Fibroblast of skin of abdomen (primary cell): ENCODE results near the gene LUZP1.

ENCODE experiments used
- DNase-seq: peaks from one replicate; pipeline ENCODE4 v3.0.0-alpha.2; 2013

LUZP1 gene

DNA sequence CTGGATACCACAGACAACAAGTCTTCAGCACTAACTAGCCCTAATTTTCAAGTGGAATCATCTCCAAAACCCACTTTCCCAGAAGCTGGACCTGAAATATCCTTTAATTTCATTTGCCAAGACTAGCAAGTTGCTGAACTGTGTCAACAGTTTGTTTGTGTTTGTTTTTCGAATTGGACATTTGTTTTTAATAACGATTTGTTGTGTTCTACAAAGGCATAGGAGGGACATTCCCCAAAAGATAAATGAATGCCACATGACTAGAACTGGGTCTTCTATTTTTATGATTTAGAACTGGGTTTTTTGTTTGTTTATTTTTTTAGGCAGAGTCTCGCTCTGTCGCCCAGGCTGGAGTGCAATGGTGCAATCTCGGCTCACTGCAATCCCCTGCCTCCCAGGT lies 17.9 kb downstream of the LUZP1 start:
- no peak for DNase-seq

GRCh38 chr1:23150125-23150524 lies 18.5 kb downstream of the LUZP1 start:
- DNase-seq = no peak

- no peak for DNase-seq
These were observed 19.5 kb downstream of the LUZP1 start for GRCh38 chr1:23149114-23149513.

- no peak for DNase-seq
These were observed 20.6 kb downstream of the LUZP1 start for GRCh38 chr1:23148084-23148483.

DNA sequence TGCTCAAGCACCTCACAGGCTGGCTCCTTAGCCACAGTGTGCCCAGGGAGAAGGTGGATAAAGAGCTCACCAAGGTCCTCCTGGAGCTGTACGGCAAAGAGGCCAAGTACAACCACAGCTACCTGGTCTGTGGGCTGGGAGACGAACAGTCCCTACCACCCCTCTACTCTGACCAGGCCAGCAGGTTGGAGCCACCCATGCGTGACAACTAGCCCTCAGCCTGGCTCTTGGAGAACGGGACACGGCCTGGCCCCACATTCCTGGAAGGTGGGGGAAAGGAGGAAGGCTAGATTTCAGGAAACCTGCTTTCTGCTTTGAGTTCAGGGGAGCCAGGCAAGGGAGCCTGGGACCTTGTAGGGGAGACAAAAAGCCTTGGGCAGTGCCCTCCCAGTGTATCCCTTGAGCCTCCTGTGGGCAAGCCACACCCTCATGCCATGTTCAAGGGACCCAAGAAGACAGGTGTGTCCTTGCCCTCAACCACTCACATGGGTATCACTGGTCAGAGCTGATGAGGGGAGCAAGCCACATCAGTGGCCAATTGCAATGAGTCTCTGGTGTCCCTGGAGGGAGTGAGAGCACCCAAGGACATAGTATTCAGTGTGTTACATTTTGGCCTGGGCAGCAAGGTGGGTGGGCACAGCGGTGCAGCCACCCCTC lies 27.6 kb downstream of the LUZP1 start:
- no peak for DNase-seq

GRCh38 chr1:23135268-23135667 lies 33.4 kb downstream of the LUZP1 start:
- no peak for DNase-seq

DNA sequence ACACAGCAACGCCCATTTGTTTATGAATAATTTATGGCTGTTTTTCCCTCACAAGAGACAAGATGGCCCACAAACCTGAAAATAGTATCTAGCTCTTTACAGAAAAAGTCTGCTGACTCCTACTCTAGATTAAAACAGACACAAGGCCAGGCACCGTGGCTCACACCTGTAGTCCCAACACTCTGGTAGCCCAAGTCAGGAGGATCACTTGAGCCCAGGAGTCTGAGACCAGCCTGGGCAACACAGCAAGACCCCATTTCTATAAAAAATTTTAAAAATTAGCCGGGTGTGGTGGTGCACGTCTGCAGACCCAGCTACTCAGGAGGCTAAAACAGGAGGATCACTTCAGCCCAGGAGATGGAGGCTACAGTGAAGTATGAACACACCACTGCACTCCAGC lies 34.6 kb downstream of the LUZP1 start:
- DNase-seq = no peak

DNA sequence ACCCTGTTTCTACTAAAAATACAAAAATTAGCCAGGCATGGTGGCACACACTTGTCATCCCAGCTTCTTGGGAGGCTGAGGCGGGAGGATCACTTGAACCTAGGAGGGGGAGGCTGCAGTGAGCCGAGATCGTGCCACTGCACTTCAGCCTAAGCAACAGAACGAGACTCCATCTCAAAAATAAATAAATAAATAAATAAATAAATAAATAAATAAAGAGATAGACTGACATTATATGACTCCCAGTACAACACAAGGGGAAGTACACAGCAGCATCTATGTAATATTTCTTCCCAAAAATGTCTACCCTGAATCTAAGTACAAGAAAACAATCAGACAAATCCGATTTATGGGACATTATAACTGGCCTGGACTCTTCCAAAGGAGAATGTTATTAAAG lies 35.1 kb downstream of the LUZP1 start:
- DNase-seq = no peak

- DNase-seq = no peak
These were observed 36.6 kb downstream of the LUZP1 start for GRCh38 chr1:23132033-23132432.

DNA sequence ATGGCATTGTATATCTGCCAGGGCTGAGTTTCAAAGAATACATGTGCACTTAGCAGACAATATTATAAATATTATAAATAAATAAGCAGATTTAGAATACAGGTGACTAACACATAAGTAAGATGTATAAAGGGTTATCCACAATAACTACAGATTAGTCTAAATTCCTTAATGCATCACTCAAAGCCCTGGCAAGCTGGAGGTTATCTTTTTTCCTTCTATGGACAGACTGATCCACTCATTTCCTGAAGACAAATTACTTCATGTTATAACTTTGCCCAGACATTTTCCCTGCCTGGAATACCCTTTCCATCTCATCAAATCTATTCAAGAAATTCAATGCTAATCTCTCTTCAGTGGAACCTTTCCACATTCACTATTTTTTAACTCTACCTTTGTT lies 38.8 kb downstream of the LUZP1 start:
- peak; percentile 13 for DNase-seq

DNA sequence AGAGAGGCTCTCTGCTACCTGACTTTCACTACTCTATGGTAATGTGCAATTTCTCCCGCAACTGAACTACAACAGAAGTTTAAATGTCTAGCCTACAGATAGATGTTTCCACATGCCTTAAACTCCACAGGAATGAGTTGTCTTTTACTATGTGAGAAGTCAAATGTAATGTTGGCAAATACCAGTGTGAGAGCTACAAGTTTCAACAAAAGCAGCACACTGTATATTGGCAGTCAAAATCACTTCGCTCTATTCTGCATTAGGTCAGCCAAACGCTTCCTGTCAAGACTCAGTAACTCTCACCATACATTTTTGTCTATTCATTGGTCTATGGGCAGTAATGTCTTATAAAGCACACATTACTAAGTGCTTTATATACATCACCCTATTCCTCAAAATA lies 41.9 kb downstream of the LUZP1 start:
- DNase-seq = peak; percentile 69

DNA sequence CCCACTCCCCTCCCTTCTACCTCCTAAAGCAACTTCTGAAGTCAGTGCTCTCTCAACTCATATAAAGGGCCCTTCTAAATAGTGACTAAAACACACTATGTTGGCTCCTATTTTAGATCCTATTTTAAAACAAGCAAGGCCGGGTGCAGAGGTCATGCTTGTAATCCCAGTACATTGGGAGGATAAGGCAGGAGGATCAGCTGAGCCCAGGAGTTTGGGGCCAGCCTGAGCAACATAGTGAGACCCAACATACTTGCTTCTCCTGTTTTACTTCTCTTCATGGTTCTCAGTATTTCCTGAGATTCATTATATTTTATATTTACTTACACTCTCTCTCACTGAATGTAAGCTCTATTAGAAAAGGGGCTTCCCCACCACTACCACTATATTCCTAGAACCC lies 42.5 kb downstream of the LUZP1 start:
- DNase-seq = no peak

GRCh38 chr1:23125489-23125888 lies 43.2 kb downstream of the LUZP1 start:
- DNase-seq = no peak

- no peak for DNase-seq
These were observed 44.2 kb downstream of the LUZP1 start for GRCh38 chr1:23124259-23125026.

DNA sequence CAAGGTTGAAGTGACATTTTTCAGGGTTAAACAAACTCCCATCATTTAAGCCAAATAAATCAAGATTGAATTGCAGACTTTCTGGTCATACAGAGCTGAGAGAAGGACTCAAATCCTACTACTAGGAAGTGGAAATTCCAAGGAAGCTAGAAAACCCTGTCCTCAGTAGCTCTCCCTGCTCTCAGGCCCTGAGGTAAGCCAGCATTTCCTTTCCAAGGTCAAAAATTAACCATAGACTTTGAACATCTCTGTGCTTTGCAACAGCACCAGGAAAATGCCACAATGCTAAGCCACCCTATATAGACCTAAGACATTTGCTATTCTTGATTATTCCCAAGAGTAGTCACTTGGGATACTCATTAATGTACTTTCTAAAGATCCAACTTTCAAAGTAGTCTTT lies 45.1 kb downstream of the LUZP1 start:
- DNase-seq = no peak

DNA sequence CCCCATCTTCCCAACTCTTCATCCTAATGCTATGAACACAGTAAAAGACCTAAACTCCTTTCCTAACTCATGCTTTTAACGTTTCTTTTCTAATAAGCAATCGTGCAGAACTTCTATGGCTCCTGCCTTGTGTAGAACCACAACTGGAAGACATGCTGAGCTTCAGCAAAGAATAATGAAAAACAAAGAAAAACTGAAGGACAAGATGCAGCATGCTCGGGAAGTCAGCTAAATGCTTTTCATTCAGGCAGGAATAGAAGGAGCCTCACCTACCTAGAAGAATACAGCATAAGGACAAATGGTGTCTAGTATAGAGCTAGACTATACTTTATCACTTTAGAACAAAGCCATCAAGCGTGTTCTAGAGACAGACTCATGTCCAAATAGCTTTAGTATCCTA lies 45.9 kb downstream of the LUZP1 start:
- DNase-seq = no peak

GRCh38 chr1:23122023-23122748 lies 46.5 kb downstream of the LUZP1 start:
- DNase-seq = peak; percentile 43

GRCh38 chr1:23120383-23120782 lies 48.3 kb downstream of the LUZP1 start:
- DNase-seq = no peak

- DNase-seq = no peak
These were observed 49.5 kb downstream of the LUZP1 start for GRCh38 chr1:23118957-23119792.

- no peak for DNase-seq
These were observed 50.2 kb downstream of the LUZP1 start for GRCh38 chr1:23118407-23118806.

DNA sequence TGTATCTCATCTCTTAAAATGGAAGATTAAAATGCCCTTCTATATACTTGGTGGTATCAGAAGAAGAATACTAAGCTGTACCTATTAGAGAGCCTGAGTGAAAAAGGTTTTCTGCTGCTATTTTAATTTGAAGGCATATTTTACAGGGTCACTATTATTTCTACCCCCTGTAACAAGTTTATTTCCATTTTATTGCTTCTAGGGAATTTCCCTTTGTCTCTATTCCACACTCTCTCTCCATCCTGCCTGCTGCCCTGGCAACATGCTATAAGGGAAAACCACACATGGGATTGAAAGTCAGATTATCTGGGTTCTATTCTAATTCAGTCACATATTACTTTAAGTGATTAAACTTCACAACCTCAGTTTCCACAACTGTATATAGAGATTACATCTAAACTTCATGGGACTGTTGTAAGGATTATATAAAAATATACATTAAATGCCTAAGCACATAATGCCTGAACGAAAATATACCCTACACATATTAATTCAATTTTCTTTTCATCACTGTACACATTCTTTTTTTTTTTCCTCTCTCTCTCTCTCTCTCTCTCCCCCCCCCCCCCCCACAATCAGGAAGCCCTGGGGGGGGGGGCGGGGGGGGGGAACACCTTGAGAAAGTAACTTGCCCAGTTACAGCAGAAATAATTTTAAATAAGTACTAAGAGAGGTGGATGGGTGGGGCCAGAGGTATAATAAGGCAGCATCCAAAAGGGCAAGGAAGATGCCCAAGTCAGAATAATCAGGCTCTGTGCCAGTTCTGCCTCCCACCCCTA lies 51.5 kb downstream of the LUZP1 start:
- no peak for DNase-seq

DNA sequence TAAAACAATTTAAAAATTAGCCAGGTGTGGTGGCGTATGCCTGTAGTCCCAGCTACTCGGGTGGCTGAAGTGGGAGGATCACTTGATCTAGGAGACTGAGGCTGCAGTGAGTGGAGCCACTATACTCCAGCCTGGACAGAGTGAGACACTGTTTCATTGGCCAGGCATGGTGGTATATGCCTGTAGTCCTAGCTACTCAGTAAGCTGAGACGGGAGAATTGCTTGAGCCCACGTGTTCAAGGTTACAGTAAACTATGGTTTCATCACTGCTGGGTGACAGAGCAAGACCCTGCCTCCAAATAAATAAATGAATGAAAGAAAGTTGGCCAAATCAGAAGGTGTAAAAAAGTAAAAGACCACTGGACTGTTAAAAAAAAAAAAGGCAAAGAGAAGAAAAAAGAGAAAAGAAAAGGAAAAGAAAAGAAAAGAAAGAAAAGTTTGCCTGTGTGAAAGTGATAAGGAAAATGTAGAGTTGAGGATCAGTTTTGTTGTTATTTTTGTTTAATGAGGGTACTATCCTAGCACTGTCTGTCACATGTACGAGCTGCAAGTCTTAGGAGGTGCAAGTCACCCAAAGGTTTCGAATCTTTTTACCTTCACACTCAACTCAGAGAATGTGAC lies 52.3 kb downstream of the LUZP1 start:
- DNase-seq = no peak
